ENCODE results near the gene PDE7B.
"Not testable (repeated sequence)": the region's sequence is repeated elsewhere in the genome, so short reads cannot be mapped to it uniquely, and the experiment has no call there.

PDE7B gene

GRCh38 chr6:136076496-136076895 lies 225.0 kb downstream of the PDE7B start:
- DNase-seq, result no peak

- DNase-seq, result no peak
These were observed 226.5 kb downstream of the PDE7B start for GRCh38 chr6:136077834-136078576.

- DNase-seq, result no peak
These were observed 228.4 kb downstream of the PDE7B start for GRCh38 chr6:136079701-136080565.

GRCh38 chr6:136083540-136083939 lies 232.0 kb downstream of the PDE7B start:
- no peak for DNase-seq

GRCh38 chr6:136084403-136084802 lies 232.9 kb downstream of the PDE7B start:
- DNase-seq, result no peak

- DNase-seq, result no peak
These were observed 234.0 kb downstream of the PDE7B start for GRCh38 chr6:136085370-136086115.

- DNase-seq, result no peak
These were observed 235.2 kb downstream of the PDE7B start for GRCh38 chr6:136086686-136087085.

- DNase-seq, result no peak
These were observed 236.5 kb downstream of the PDE7B start for GRCh38 chr6:136087986-136088385.

- no peak for DNase-seq
These were observed 237.2 kb downstream of the PDE7B start for GRCh38 chr6:136088693-136089092.

GRCh38 chr6:136089876-136090275 lies 238.4 kb downstream of the PDE7B start:
- DNase-seq, result no peak

- DNase-seq, result no peak
These were observed 239.4 kb downstream of the PDE7B start for GRCh38 chr6:136090929-136091328.

GRCh38 chr6:136092897-136093296 lies 241.4 kb downstream of the PDE7B start:
- DNase-seq, result no peak

GRCh38 chr6:136093835-136094234 lies 242.3 kb downstream of the PDE7B start:
- no peak for DNase-seq

- no peak for DNase-seq
These were observed 243.3 kb downstream of the PDE7B start for GRCh38 chr6:136094812-136095211.

GRCh38 chr6:136095986-136096385 lies 244.5 kb downstream of the PDE7B start:
- no peak for DNase-seq

GRCh38 chr6:136102991-136103688 lies 251.6 kb downstream of the PDE7B start:
- DNase-seq, result no peak

- no peak for DNase-seq
These were observed 252.3 kb downstream of the PDE7B start for GRCh38 chr6:136103763-136104311.

GRCh38 chr6:136104556-136104955 lies 253.1 kb downstream of the PDE7B start:
- DNase-seq, result no peak

GRCh38 chr6:136105797-136106196 lies 254.3 kb downstream of the PDE7B start:
- not testable (repeated sequence) for DNase-seq

GRCh38 chr6:136108361-136108945 lies 257.0 kb downstream of the PDE7B start:
- DNase-seq, result no peak

- no peak for DNase-seq
These were observed 260.3 kb downstream of the PDE7B start for GRCh38 chr6:136111831-136112230.

- DNase-seq, result no peak
These were observed 260.8 kb downstream of the PDE7B start for GRCh38 chr6:136112262-136112661.

Measured in suppressor macrophage (primary cell).